LNCAP (cell line): ENCODE results near the gene PACC1.

Experiments
- CTCF ChIP-seq: fragments of 450-650 bp; IDR thresholded peaks from 2 replicates; pipeline ENCODE4 v1.5.1; 2017; ENCODE audit warnings: mild to moderate bottlenecking

Gene PACC1

GRCh38 chr1:212359794-212360479 lies 54.7 kb downstream of the PACC1 start:
- no peak for TF ChIP-seq CTCF

- TF ChIP-seq CTCF: no peak
Measured at GRCh38 chr1:212355230-212355969, 59.3 kb downstream of the PACC1 start.

GRCh38 chr1:212354464-212354863 lies 60.2 kb downstream of the PACC1 start:
- TF ChIP-seq CTCF: no peak

- TF ChIP-seq CTCF: no peak
Measured at GRCh38 chr1:212353181-212353580, 61.5 kb downstream of the PACC1 start.

GRCh38 chr1:212351588-212352362 lies 62.9 kb downstream of the PACC1 start:
- no peak for TF ChIP-seq CTCF

- TF ChIP-seq CTCF: no peak
Measured at GRCh38 chr1:212346601-212347000, 68.1 kb downstream of the PACC1 start.

- no peak for TF ChIP-seq CTCF
Measured at GRCh38 chr1:212344905-212345304, 69.8 kb downstream of the PACC1 start.
